ENCODE results near the gene CCDC85B.

GRCh38 chr11:65927904-65928397 lies 37.5 kb downstream of the CCDC85B start:
- no peak for TF ChIP-seq GATA2 (IDR thresholded peaks at IDR 0.05; ENCODE audit: low read depth, low read length)
- TF ChIP-seq GATA3 (IDR thresholded peaks at IDR 0.05; ENCODE audit: low read depth, low read length), result no peak

All from SH-SY5Y (cell line).